Panc1 (cell line): ENCODE results near the gene SND1. TPM values are rescaled to one million over a fixed set of nuclear protein-coding genes. Genes with fewer than 3 reads are reported as not detected.

Experiments used
- ATAC-seq: fragments of 200-7000 bp; cut with Tn5 transposase; 2 replicates; pipeline ENCODE4 v1.9.1; 2020; ENCODE audit warnings: mild to moderate bottlenecking, moderate library complexity
- BruUV-seq: library from RNA; stranded (reverse); fragments of 400-500 nt; replicated peaks from 2 replicates; lab custom pipeline; 2021; lab: Mats Ljungman, UMichigan
- CTCF ChIA-PET: fragments of 300-600 bp; sonication (Branson Sonifier 250); formaldehyde crosslinking; loops from one replicate; lab custom pipeline; 2022; ENCODE audit warnings: antibody characterized with exemption; lab: Charles Lee
- POLR2A ChIA-PET: fragments of 300-600 bp; sonication (Branson Sonifier 250); formaldehyde crosslinking; loops from one replicate; lab custom pipeline; 2022; ENCODE audit warnings: antibody characterized with exemption; lab: Charles Lee
- DNase-seq: peaks from one replicate; pipeline ENCODE4 v3.0.0-alpha.2; 2010; ENCODE audit warnings: low read depth, low spot score
- H3K27ac ChIP-seq: 2 replicates; pipeline ENCODE4 v1.5.1; 2011; ENCODE audit warnings: mild to moderate bottlenecking, low read length, inconsistent platforms
- H3K27me3 ChIP-seq: fragments of 200-500 bp; sonication (Bioruptor generic); 2 replicates; pipeline ENCODE4 v1.6.0; 2014; ENCODE audit warnings: low read length, inconsistent platforms; ENCODE audit not compliant: control insufficient read depth, insufficient read depth
- H3K36me3 ChIP-seq: fragments of 200-500 bp; sonication (Bioruptor generic); 2 replicates; pipeline ENCODE4 v1.5.1; 2014; ENCODE audit warnings: inconsistent platforms, mild to moderate bottlenecking, low read length, moderate library complexity; ENCODE audit not compliant: control insufficient read depth, insufficient read depth
- H3K4me1 ChIP-seq: 2 replicates; pipeline ENCODE4 v1.5.1; 2011; ENCODE audit warnings: inconsistent platforms, mild to moderate bottlenecking, low read length, moderate library complexity; ENCODE audit not compliant: control insufficient read depth, insufficient read depth
- H3K4me3 ChIP-seq, 2 experiments: 2 replicates each; pipeline ENCODE4 v1.5.1; 2011 to 2012; ENCODE audit warnings: low read depth in 2 of 2, low read length in 2 of 2, mild to moderate bottlenecking in 2 of 2, inconsistent platforms in 1 of 2, moderate library complexity in 1 of 2
- H3K9me3 ChIP-seq: fragments of 200-500 bp; sonication (Bioruptor generic); 2 replicates; pipeline ENCODE4 v1.5.1; 2014; ENCODE audit warnings: low read depth, mild to moderate bottlenecking, inconsistent platforms, low read length, moderate library complexity; ENCODE audit not compliant: control insufficient read depth, insufficient read depth
- CTCF ChIP-seq: fragments of 450-650 bp; IDR thresholded peaks from 2 replicates; pipeline ENCODE4 v1.5.1; 2017; ENCODE audit warnings: mild to moderate bottlenecking
- POLR2AphosphoS5 ChIP-seq: IDR thresholded peaks from 2 replicates; pipeline ENCODE4 v1.6.1; 2012; ENCODE audit warnings: mild to moderate bottlenecking, low read depth, low read length, moderate library complexity
- SIN3A ChIP-seq: IDR thresholded peaks from 2 replicates; pipeline ENCODE4 v1.6.1; 2012; ENCODE audit warnings: low read depth, mild to moderate bottlenecking, low read length, moderate library complexity, borderline replicate concordance; ENCODE audit not compliant: insufficient read depth
- TCF7L2 ChIP-seq: IDR thresholded peaks from 2 replicates; pipeline ENCODE4 v1.6.1; 2011; ENCODE audit warnings: mild to moderate bottlenecking, low read depth, low read length, inconsistent platforms
- in situ Hi-C: cut with HindIII; loops from 2 replicates; pipeline ENCODE4 v1.10.0; 2016; ENCODE audit warnings: low sequenced_read_pairs, low pct_unique_long_range_greater_than_20kb
- intact Hi-C: fragments of 100-400 bp; cut with micrococcal nuclease; formaldehyde crosslinking; loops from one replicate; pipeline ENCODE4 v1.10.0; 2022; ENCODE audit not compliant: unreplicated experiment
- total RNA-seq: library from RNA; stranded (reverse); gene quantifications from one replicate; pipeline ENCODE4 v1.2.1, GENCODE V29; 2021; ENCODE audit not compliant: unreplicated experiment
- TF ChIP-seq, protein P1 (sequence below), 2 experiments: IDR thresholded peaks; 2 replicates each; pipeline ENCODE4 v1.6.1; 2011 to 2012; ENCODE audit warnings: low read depth in 2 of 2, control low read depth in 1 of 2, low read length in 1 of 2, mild to moderate bottlenecking in 1 of 2, moderate library complexity in 1 of 2; ENCODE audit not compliant: insufficient read depth in 1 of 2

The SND1 gene
- total RNA-seq, 1 experiment from 2014 or later, result 176 TPM

DNA sequence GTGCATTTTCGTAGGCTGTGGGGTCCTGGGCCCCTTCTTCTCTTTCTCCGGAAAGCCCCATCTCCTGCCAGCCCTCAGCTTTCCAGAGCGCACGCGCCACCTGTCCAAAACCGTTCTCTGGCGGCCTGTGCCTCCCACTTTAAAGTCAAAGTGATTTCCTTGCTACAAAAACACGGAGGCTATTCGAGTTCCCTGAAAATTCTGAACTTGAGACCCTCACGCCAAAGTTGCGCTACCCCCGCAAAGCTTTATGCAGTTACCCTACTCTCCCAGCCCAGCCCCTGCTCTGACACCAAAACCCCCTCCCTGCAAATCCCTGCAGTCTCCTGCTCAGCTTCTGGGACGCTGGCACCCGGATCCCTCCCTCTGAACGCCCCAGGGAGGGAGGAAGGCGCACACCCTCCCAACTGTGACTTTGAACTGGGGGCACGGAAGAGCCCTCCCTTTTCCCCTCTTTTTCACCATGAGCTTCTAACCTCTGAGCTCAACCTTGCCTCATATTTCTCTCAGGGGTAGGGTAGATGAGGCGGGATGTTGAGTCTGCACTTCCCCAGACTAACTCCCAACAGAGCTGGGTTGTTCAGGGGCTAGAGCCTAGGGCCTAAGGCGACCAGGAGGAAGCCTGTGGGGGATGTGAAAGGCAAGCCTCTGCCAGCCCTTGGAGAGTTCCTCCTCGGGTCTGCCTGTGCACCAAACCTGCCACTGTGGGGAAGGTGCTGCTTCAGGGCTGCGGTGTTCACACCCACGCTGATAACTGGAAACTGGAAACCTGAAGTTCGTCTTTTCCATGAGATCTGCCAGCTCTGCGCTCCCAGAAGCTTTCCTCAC lies 31.4 kb upstream of the SND1 start:
- H3K27me3 ChIP-seq, result peaks cover 54% of the 10 kb centered on the region
- H3K4me1 ChIP-seq, result no peaks in the 10 kb centered on the region; the same call in 1 of the 2 replicates
- DNase-seq, result no peak
- no peak overlapping the region for H3K27ac ChIP-seq
- ChIA-PET POLR2A (interaction anchor here (0.7 kb wide), 1 partner anchor 12 kb away, joined by 4 read pairs; no protein-coding TSS in a partner anchor), CTCF (interaction anchor here (0.5 kb wide), 1 partner anchor 8 kb away, joined by 3 read pairs; no protein-coding TSS in a partner anchor)
- peak overlapping the region in 1 of 2 experiments; percentile 3; a peak in 1 of 4 replicates for H3K4me3 ChIP-seq
- peak; percentile 69 for ATAC-seq
- TF ChIP-seq TCF7L2 (no peak), POLR2AphosphoS5 (no peak), SIN3A (no peak), CTCF (no peak)
- TF ChIP-seq, protein P1, sequence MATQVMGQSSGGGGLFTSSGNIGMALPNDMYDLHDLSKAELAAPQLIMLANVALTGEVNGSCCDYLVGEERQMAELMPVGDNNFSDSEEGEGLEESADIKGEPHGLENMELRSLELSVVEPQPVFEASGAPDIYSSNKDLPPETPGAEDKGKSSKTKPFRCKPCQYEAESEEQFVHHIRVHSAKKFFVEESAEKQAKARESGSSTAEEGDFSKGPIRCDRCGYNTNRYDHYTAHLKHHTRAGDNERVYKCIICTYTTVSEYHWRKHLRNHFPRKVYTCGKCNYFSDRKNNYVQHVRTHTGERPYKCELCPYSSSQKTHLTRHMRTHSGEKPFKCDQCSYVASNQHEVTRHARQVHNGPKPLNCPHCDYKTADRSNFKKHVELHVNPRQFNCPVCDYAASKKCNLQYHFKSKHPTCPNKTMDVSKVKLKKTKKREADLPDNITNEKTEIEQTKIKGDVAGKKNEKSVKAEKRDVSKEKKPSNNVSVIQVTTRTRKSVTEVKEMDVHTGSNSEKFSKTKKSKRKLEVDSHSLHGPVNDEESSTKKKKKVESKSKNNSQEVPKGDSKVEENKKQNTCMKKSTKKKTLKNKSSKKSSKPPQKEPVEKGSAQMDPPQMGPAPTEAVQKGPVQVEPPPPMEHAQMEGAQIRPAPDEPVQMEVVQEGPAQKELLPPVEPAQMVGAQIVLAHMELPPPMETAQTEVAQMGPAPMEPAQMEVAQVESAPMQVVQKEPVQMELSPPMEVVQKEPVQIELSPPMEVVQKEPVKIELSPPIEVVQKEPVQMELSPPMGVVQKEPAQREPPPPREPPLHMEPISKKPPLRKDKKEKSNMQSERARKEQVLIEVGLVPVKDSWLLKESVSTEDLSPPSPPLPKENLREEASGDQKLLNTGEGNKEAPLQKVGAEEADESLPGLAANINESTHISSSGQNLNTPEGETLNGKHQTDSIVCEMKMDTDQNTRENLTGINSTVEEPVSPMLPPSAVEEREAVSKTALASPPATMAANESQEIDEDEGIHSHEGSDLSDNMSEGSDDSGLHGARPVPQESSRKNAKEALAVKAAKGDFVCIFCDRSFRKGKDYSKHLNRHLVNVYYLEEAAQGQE (IDR thresholded peaks at IDR 0.05; ENCODE audit: insufficient read depth in 1 of 2, low read depth in 2 of 2, low read length in 1 of 2), result no peak
- in situ Hi-C loops, result no loop called here
- no peaks in the 10 kb centered on the region for H3K9me3 ChIP-seq
- no peaks in the 10 kb centered on the region for H3K36me3 ChIP-seq
- BruUV-seq, result no TSS peak
- intact Hi-C loops, result no loop called here

DNA sequence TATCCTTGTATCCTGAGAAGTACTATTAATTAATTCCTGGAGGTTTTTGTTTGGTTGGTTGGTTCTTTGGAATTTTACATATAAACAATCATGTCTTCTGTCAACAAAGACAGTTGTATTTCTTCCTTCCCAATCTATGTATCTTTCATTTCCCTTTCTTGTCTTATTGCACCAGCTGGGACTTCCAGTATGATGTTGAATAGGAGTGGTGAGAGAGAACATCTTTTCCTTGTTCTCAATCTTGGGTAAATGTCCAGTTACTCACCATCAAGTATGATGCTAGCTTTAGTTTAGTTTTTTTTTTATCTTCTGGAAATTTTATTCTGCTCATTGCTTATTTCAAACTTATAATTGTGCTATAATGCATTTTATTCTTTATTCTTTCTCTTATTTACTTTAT lies 26.7 kb upstream of the SND1 start:
- in situ Hi-C loops (no loop called here), intact Hi-C loops (no loop called here)
- DNase-seq, result no peak
- Histone ChIP-seq H3K4me3 (no peak overlapping the region), H3K9me3 (no peaks in the 10 kb centered on the region), H3K4me1 (no peaks in the 10 kb centered on the region; the same call in 1 of the 2 replicates), H3K27me3 (peaks cover 22% of the 10 kb centered on the region), H3K27ac (no peak overlapping the region), H3K36me3 (no peaks in the 10 kb centered on the region)
- TF ChIP-seq SIN3A (no peak), POLR2AphosphoS5 (no peak), TCF7L2 (no peak), CTCF (no peak)
- TF ChIP-seq, protein P1 (IDR thresholded peaks at IDR 0.05; ENCODE audit: insufficient read depth in 1 of 2, low read depth in 2 of 2, low read length in 1 of 2), result no peak
- ATAC-seq, result no peak
- ChIA-PET POLR2A (no interaction called here), CTCF (no interaction called here)
- no TSS peak for BruUV-seq
